ENCODE results near the gene TRIM31.

DNA sequence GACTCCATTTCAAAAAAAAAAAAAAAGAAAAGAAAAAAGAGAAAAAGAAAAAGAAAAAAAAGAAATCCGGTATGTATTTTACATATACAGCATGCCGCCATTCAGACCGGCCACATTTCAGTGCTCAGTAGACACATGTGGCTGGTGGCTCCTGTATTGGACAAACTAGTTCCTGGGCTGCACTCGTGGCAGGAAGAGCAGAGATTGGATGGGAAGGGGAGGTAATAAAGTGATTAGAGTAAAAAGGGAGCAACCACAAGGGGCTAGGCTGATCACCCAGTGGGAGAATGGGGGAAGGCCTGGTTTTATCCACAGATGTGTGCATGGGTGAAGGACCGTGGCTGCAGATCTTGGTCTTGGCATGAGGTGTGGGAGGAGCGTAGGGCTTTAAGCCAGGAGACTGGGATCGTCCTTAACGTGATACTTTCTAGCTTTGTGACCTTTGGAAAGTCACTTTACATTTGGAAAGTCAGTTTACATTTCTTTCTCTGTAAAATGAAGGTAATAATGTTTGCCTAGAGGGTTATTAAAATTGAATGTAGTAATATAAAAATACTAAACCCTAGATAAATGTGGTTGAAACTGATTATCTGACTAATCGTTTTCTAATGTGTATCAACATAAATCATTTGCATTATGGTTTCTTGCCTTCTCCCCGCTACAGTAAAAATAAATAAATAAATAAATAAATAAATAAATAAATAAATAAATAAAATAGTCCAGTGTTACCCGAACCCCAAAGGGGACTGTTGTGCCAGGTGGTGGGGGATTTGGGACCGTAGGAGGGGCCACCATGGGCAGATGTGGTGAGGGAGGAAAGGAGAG, 49.6 kb upstream of the TRIM31 start:
- TF ChIP-seq, protein P1, sequence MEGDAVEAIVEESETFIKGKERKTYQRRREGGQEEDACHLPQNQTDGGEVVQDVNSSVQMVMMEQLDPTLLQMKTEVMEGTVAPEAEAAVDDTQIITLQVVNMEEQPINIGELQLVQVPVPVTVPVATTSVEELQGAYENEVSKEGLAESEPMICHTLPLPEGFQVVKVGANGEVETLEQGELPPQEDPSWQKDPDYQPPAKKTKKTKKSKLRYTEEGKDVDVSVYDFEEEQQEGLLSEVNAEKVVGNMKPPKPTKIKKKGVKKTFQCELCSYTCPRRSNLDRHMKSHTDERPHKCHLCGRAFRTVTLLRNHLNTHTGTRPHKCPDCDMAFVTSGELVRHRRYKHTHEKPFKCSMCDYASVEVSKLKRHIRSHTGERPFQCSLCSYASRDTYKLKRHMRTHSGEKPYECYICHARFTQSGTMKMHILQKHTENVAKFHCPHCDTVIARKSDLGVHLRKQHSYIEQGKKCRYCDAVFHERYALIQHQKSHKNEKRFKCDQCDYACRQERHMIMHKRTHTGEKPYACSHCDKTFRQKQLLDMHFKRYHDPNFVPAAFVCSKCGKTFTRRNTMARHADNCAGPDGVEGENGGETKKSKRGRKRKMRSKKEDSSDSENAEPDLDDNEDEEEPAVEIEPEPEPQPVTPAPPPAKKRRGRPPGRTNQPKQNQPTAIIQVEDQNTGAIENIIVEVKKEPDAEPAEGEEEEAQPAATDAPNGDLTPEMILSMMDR (IDR thresholded peaks at IDR 0.05; ENCODE audit: insufficient read depth, low read length, poor library complexity, severe bottlenecking) = no peak
- no peak for TF ChIP-seq EZH2phosphoT487 (conservative IDR thresholded peaks at IDR 0.05; ENCODE audit: low read length)

All from SU-DHL-6 (cell line).